ENCODE results near the gene MAN1B1.

- TF ChIP-seq CTCF (IDR thresholded peaks at IDR 0.05; ENCODE audit: low read depth, low read length, missing input control) (no peak), RAD21 (IDR thresholded peaks at IDR 0.05) (no peak), JUND (IDR thresholded peaks at IDR 0.05) (no peak), EGR1 (IDR thresholded peaks at IDR 0.05; ENCODE audit: low read depth in 2 of 2) (no peak), GABPA (IDR thresholded peaks at IDR 0.05 in 1 of 2, conservative IDR thresholded peaks at IDR 0.05 in 1 of 2) (no peak), REST (IDR thresholded peaks at IDR 0.05) (no peak), SP1 (IDR thresholded peaks at IDR 0.05) (no peak), FOXA1 (IDR thresholded peaks at IDR 0.05) (no peak), YY1 (IDR thresholded peaks at IDR 0.05) (no peak), RXRA (IDR thresholded peaks at IDR 0.05) (no peak), NR2F2 (IDR thresholded peaks at IDR 0.05) (no peak)
- TF ChIP-seq, protein P1, sequence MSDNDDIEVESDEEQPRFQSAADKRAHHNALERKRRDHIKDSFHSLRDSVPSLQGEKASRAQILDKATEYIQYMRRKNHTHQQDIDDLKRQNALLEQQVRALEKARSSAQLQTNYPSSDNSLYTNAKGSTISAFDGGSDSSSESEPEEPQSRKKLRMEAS (IDR thresholded peaks at IDR 0.05): no peak
- TF ChIP-seq, protein P2, sequence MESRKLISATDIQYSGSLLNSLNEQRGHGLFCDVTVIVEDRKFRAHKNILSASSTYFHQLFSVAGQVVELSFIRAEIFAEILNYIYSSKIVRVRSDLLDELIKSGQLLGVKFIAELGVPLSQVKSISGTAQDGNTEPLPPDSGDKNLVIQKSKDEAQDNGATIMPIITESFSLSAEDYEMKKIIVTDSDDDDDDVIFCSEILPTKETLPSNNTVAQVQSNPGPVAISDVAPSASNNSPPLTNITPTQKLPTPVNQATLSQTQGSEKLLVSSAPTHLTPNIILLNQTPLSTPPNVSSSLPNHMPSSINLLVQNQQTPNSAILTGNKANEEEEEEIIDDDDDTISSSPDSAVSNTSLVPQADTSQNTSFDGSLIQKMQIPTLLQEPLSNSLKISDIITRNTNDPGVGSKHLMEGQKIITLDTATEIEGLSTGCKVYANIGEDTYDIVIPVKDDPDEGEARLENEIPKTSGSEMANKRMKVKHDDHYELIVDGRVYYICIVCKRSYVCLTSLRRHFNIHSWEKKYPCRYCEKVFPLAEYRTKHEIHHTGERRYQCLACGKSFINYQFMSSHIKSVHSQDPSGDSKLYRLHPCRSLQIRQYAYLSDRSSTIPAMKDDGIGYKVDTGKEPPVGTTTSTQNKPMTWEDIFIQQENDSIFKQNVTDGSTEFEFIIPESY (IDR thresholded peaks at IDR 0.05): no peak
Observed at GRCh38 chr9:137085920-137086530, 760 bp upstream of the MAN1B1 start.
